GM13977 (cell line): Measurements from ENCODE around the gene CITED1.
"Not testable (repeated sequence)": the region's sequence is repeated elsewhere in the genome, so short reads cannot be mapped to it uniquely, and the experiment has no call there.

Experiments
- DNase-seq: peaks from one replicate; pipeline ENCODE4 v3.0.0; 2012; ENCODE audit warnings: low spot score
- in situ Hi-C: fragments of 300-500 bp; cut with MboI; formaldehyde crosslinking; loops from one replicate; pipeline ENCODE4 v1.12.0; 2022; ENCODE audit warnings: low sequenced_read_pairs, low pct_unique_long_range_greater_than_20kb, mixed read lengths, inconsistent platforms; ENCODE audit not compliant: unreplicated experiment
- TF ChIP-seq, protein P1 (sequence below): IDR thresholded peaks from 2 replicates; pipeline ENCODE4 v1.5.1; 2012; ENCODE audit warnings: mild to moderate bottlenecking, control low read depth; ENCODE audit not compliant: insufficient read depth; ENCODE audit errors: extremely low read depth, missing control alignments

The CITED1 gene

DNA sequence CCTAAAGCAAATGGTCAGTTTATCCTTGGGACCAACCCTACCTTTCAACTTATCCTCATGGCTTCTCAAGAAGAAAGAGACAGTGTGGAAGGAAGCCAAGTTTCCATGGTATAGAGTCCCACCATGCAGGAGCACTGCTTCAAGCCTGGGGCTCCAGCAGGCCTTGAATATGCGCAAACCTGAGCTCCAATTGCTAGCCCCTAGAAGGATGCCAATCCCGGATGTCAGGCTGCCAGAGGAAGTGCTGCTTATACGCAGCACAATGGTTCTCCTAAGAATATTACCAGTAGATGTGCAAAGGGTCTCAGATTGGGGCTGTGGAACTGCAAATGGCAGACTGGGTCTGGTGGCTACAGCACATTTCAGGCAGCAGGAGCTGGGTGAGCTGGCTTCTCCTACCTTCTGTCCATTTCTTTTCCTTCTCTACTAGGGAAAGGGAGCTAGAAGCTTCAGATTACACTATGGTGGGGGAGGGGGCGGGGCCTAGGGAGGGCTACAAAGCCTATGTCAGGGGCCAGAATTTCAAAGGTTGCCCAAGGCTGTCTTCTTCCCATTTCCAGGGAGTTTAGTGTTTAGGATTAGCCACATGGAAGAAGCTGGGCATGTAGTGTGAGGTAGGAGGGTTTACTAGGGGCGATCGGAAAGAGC is 40.7 kb upstream of the CITED1 start:
- no peak for DNase-seq
- in situ Hi-C loops, result no loop called here
- TF ChIP-seq, protein P1, sequence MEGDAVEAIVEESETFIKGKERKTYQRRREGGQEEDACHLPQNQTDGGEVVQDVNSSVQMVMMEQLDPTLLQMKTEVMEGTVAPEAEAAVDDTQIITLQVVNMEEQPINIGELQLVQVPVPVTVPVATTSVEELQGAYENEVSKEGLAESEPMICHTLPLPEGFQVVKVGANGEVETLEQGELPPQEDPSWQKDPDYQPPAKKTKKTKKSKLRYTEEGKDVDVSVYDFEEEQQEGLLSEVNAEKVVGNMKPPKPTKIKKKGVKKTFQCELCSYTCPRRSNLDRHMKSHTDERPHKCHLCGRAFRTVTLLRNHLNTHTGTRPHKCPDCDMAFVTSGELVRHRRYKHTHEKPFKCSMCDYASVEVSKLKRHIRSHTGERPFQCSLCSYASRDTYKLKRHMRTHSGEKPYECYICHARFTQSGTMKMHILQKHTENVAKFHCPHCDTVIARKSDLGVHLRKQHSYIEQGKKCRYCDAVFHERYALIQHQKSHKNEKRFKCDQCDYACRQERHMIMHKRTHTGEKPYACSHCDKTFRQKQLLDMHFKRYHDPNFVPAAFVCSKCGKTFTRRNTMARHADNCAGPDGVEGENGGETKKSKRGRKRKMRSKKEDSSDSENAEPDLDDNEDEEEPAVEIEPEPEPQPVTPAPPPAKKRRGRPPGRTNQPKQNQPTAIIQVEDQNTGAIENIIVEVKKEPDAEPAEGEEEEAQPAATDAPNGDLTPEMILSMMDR, result no peak

DNA sequence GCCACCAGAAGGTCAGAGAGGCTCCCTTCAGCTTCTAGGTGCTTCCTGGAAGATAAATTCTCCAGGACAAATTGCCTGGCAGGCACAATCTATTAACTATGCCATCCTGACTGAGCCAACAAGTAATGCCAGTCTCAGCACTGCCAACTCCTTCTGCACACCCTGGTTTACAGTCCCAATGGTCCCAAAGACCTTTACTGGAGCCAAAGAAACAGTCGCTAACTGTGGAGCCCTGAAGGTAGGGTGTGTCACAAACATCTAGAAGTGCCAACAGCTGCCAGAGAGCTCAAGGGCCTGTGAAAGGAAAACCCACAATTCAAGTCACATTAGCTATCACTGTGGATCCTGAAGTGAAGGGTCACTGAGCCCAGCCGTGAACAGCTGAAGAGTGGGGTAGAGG is 34.9 kb upstream of the CITED1 start:
- in situ Hi-C loops, result no loop called here
- TF ChIP-seq, protein P1, result no peak
- DNase-seq, result no peak

DNA sequence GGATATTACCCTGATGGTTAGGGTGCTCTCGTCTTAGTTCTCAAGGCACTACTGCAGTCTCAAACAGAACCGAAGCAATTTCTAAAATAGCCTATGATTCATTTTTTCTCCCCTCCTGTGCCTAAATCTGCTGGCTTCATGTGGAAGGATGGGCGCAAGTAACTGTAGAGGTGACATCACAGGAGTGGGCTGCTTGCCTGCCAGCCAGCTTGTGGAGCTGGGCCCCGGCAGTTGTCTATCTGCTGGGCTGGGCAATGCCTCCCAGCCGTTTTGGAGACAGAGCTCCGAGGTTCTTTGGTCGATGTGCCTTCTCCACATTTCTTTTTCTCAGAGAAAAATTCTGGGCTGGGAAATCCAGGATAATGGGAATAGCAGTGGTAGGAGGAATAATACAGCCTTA is 34.3 kb upstream of the CITED1 start:
- TF ChIP-seq, protein P1, result no peak
- in situ Hi-C loops, result no loop called here
- DNase-seq, result no peak

DNA sequence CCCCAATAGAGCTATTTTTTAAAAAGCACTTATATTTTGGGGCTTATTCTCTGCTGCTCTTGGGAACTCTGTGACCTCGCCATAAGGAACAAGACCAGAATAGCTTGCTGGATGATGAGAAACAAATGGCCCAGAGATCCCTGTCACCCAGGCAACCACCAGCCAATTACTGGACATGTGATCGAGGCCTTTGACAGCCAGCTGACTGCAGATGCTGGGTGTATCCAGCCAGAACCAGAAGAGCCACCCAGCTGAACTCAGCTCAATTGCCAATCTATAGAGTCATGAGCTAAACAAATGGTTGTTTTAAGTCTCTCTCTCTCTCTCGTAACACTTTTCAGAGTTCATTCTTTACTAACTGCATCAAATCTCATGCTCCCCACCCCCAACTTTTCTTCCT is 24.4 kb upstream of the CITED1 start:
- TF ChIP-seq, protein P1, result no peak
- no peak for DNase-seq
- in situ Hi-C loops, result no loop called here

DNA sequence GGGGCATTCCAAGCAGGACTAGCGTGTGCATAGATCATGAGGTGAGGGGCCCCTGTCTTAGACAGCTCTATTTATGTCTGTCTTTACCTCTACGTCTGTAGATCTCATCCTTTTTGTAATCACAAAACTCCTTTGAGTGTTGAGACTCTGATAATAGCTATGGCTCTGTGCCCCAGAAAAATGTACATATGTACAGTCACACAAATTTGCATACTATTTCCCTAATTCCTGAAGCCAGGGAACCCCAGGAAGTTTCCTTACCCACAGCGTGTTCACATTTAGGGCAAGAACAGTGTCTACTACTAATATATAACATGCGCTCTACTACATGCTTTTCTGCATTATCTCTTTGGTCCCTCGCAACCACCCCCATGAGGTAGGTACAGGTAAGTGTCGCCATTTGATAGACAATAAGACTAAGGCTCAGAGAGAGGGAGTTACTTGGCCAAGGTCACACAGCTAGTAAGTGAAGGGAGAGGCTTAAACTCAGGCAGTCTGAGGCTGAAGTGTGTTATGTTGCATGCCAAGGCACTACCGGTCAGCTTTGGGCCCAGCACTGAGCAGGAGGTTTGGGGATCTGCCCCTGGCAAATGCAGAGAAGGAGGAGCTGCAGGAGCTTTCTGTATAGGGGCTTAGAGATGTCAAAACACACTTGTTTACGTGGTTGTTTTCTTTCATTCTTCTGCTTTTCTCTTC is 21.0 kb upstream of the CITED1 start:
- in situ Hi-C loops, result no loop called here
- TF ChIP-seq, protein P1, result no peak
- no peak for DNase-seq

DNA sequence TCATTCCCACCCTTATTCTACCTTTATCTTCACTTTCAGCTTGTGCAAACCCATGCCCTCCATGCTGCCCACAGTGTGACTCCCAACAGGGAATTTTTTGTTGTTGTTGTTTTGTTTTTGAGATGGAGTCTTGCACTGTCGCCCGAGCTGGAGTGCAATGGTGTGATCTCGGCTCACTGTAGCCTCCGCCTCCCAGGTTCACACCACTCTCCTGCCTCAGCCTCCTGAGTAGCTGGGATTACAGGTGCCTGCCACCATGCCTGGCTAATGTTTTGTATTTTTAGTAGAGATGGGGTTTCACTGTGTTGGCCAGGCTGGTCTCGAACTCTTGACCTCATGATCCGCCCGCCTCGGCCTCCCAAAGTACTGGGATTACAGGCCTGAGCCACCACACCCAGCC is 13.9 kb upstream of the CITED1 start:
- DNase-seq, in situ Hi-C loops: not testable (repeated sequence)

- TF ChIP-seq, protein P1, result no peak
- in situ Hi-C loops, result no loop called here
- DNase-seq, result no peak
Observed at GRCh38 chrX:72317139-72317538, 11.4 kb upstream of the CITED1 start.
